HCT116 (cell line): ENCODE measurements around the gene C1QA. TPM values are rescaled to one million over a fixed set of nuclear protein-coding genes. Genes with fewer than 3 reads are reported as not detected.

Experiments used
- ATAC-seq: fragments of 200-7000 bp; cut with Tn5 transposase; 2 replicates; pipeline ENCODE4 v1.9.1; 2020; ENCODE audit warnings: mild to moderate bottlenecking, moderate library complexity
- Bru-seq: library from RNA; stranded (reverse); fragments of 400-500 nt; gene quantifications from one replicate; lab custom pipeline; 2021; lab: Mats Ljungman, UMichigan
- BruChase-seq, 2 experiments: library from RNA; stranded (reverse); fragments of 400-500 nt; gene quantifications; one replicate each; lab custom pipeline; 2021; lab: Mats Ljungman, UMichigan
- BruUV-seq: library from RNA; stranded (reverse); fragments of 400-500 nt; replicated peaks from 2 replicates; lab custom pipeline; 2021; lab: Mats Ljungman, UMichigan
- CTCF ChIA-PET: fragments of 300-600 bp; sonication (Branson Sonifier 250); formaldehyde crosslinking; loops from one replicate; lab custom pipeline; 2021; ENCODE audit warnings: antibody characterized with exemption; lab: Charles Lee
- POLR2A ChIA-PET: fragments of 300-600, 350-600 bp; sonication (Branson Sonifier 250); formaldehyde crosslinking; loops from one replicate; lab custom pipeline; 2021; ENCODE audit warnings: antibody characterized with exemption; lab: Charles Lee
- RAD21 ChIA-PET, 2 experiments: fragments of 300-600 bp; sonication (Branson Sonifier 250); formaldehyde crosslinking; loops; one replicate each; lab custom pipeline; 2023; ENCODE audit warnings: low total read pairs in 2 of 2; ENCODE audit not compliant: uncharacterized antibody in 2 of 2, unreplicated experiment in 2 of 2, low non-redundant PET in 1 of 2; lab: Charles Lee
- DNase-seq: peaks from one replicate; pipeline ENCODE4 v3.0.0-alpha.2; 2010; ENCODE audit warnings: low read depth, low spot score
- H2AFZ ChIP-seq: fragments of 200-600 bp; shearing (Covaris generic), sonication (generic); 2 replicates; pipeline ENCODE4 v1.6.1; 2017; ENCODE audit warnings: low read depth, mixed run types, mixed read lengths, antibody characterized with exemption, low read length; ENCODE audit not compliant: poor library complexity, severe bottlenecking
- H3K27ac ChIP-seq: 2 replicates; pipeline ENCODE4 v1.5.1; 2012; ENCODE audit warnings: low read depth, low read length
- H3K27me3 ChIP-seq: fragments of 200-600 bp; sonication (generic); 2 replicates; pipeline ENCODE4 v1.6.1; 2016; ENCODE audit warnings: mixed run types, low read length, mixed read lengths; ENCODE audit not compliant: insufficient read depth
- H3K36me3 ChIP-seq, 2 experiments: fragments of 200-500 bp in 1 of 2; fragments of 200-600 bp in 1 of 2; sonication (Bioruptor generic) in 1 of 2; sonication (generic) in 1 of 2; 2 replicates each; pipeline versions ENCODE4 v1.5.1 to v1.6.1; 2014 to 2016; ENCODE audit warnings: low read length in 2 of 2, inconsistent platforms in 1 of 2, mixed read lengths in 1 of 2, mixed run types in 1 of 2; ENCODE audit not compliant: insufficient read depth in 2 of 2, control insufficient read depth in 1 of 2
- H3K4me1 ChIP-seq, 2 experiments: fragments of 200-600 bp in 1 of 2; sonication (generic) in 1 of 2; 2 replicates each; pipeline versions ENCODE4 v1.5.1 to v1.6.1; 2012 to 2017; ENCODE audit warnings: low read length in 2 of 2, inconsistent platforms in 1 of 2, mild to moderate bottlenecking in 1 of 2, mixed read lengths in 1 of 2, mixed run types in 1 of 2, moderate library complexity in 1 of 2; ENCODE audit not compliant: insufficient read depth in 2 of 2, control insufficient read depth in 1 of 2
- H3K4me2 ChIP-seq: fragments of 200-600 bp; sonication (generic); 2 replicates; pipeline ENCODE4 v1.6.1; 2017; ENCODE audit warnings: mixed run types, low read length, mixed read lengths
- H3K4me3 ChIP-seq, 2 experiments: fragments of 200-600 bp in 1 of 2; sonication (generic) in 1 of 2; replicated peaks in 1 of 2; 2 replicates each; pipeline ENCODE4 v1.5.1; 2011 to 2016; ENCODE audit warnings: low read length in 2 of 2, control low read depth in 1 of 2, low read depth in 1 of 2, mild to moderate bottlenecking in 1 of 2, mixed read lengths in 1 of 2, mixed run types in 1 of 2
- H3K79me2 ChIP-seq: fragments of 200-600 bp; sonication (generic); 2 replicates; pipeline ENCODE4 v1.6.1; 2017; ENCODE audit warnings: mild to moderate bottlenecking, mixed run types, low read length, moderate library complexity, mixed read lengths; ENCODE audit not compliant: insufficient read depth
- H3K9ac ChIP-seq: fragments of 200-600 bp; sonication (generic); 2 replicates; pipeline ENCODE4 v1.6.1; 2016; ENCODE audit warnings: low read length, mixed read lengths
- H3K9me2 ChIP-seq: fragments of 200-600 bp; sonication (generic), shearing (Covaris generic); 2 replicates; pipeline ENCODE4 v1.6.1; 2017; ENCODE audit warnings: mixed run types, mild to moderate bottlenecking, moderate library complexity; ENCODE audit not compliant: insufficient read depth
- H3K9me3 ChIP-seq, 2 experiments: fragments of 200-500 bp in 1 of 2; fragments of 200-600 bp in 1 of 2; sonication (Bioruptor generic) in 1 of 2; sonication (generic) in 1 of 2; 2 replicates each; pipeline ENCODE4 v1.6.1; 2014 to 2017; ENCODE audit warnings: low read length in 2 of 2, mixed read lengths in 2 of 2, inconsistent platforms in 1 of 2, low read depth in 1 of 2, mild to moderate bottlenecking in 1 of 2, mixed run types in 1 of 2, moderate library complexity in 1 of 2; ENCODE audit not compliant: control insufficient read depth in 1 of 2, insufficient read depth in 1 of 2
- H4K20me1 ChIP-seq: fragments of 200-600 bp; sonication (generic), shearing (Covaris generic); 2 replicates; pipeline ENCODE4 v1.6.1; 2017; ENCODE audit warnings: mixed run types, mild to moderate bottlenecking, moderate library complexity; ENCODE audit not compliant: insufficient read depth
- CBX3 ChIP-seq: IDR thresholded peaks from 2 replicates; pipeline ENCODE4 v1.6.1; 2012; ENCODE audit warnings: low read depth
- JUND ChIP-seq: IDR thresholded peaks from 2 replicates; pipeline ENCODE4 v1.6.1; 2012
- POLR2AphosphoS5 ChIP-seq: IDR thresholded peaks from 2 replicates; pipeline ENCODE4 v1.6.1; 2011; ENCODE audit warnings: mild to moderate bottlenecking, low read depth, low read length, moderate library complexity
- SIN3A ChIP-seq: IDR thresholded peaks from 2 replicates; pipeline ENCODE4 v1.6.1; 2012; ENCODE audit warnings: low read depth
- SRF ChIP-seq: IDR thresholded peaks from 2 replicates; pipeline ENCODE4 v1.6.1; 2012; ENCODE audit warnings: low read depth
- intact Hi-C: fragments of 100-400 bp; cut with micrococcal nuclease; formaldehyde crosslinking; loops from 2 replicates; pipeline ENCODE4 v1.10.0; 2022
- long read RNA-seq: library from polyadenylated mRNA; unstranded; transcript quantifications from one replicate; pipeline ENCODE4 v2.0.0, GENCODE V29; 2021; ENCODE audit not compliant: unreplicated experiment
- polyA plus RNA-seq: library from polyadenylated mRNA; unstranded; fragments of >200 nt; gene quantifications from 2 replicates; pipeline ENCODE4 v1.2.1, GENCODE V29; 2012; ENCODE audit warnings: missing spikeins
- total RNA-seq: library from RNA; stranded (reverse); gene quantifications from one replicate; pipeline ENCODE4 v1.2.1, GENCODE V29; 2021; ENCODE audit not compliant: unreplicated experiment
- TF ChIP-seq, protein P1 (sequence below), 3 experiments: fragments of 200-600 bp in 1 of 3; sonication (generic) in 1 of 3; IDR thresholded peaks in 2 of 3; conservative IDR thresholded peaks in 1 of 3; 2 replicates each; pipeline ENCODE4 v1.5.1; 2012 to 2017; ENCODE audit warnings: low read depth in 2 of 3, low read length in 2 of 3, antibody characterized with exemption in 1 of 3, borderline replicate concordance in 1 of 3, control low read depth in 1 of 3, mild to moderate bottlenecking in 1 of 3, mixed read lengths in 1 of 3, mixed run types in 1 of 3, moderate library complexity in 1 of 3; ENCODE audit not compliant: insufficient read depth in 1 of 3
- TF ChIP-seq, protein P2 (sequence below): IDR thresholded peaks from 2 replicates; pipeline ENCODE4 v1.6.1; 2012
- TF ChIP-seq, protein P3 (sequence below): IDR thresholded peaks from 2 replicates; pipeline ENCODE4 v1.6.1; 2011; ENCODE audit warnings: mild to moderate bottlenecking, low read length, moderate library complexity; ENCODE audit not compliant: insufficient replicate concordance; ENCODE audit errors: extremely low read depth

Gene C1QA, protein sequence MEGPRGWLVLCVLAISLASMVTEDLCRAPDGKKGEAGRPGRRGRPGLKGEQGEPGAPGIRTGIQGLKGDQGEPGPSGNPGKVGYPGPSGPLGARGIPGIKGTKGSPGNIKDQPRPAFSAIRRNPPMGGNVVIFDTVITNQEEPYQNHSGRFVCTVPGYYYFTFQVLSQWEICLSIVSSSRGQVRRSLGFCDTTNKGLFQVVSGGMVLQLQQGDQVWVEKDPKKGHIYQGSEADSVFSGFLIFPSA
- total RNA-seq (0.91 TPM), Bru-seq, nascent RNA (not detected), BruChase-seq, experiment 1, labeled RNA remaining after a 6-hour chase (not detected), BruChase-seq, experiment 2, labeled RNA remaining after a 2-hour chase (not detected)
- not detected in 2 replicates for polyA plus RNA-seq
- long read RNA-seq = 0 reads

DNA sequence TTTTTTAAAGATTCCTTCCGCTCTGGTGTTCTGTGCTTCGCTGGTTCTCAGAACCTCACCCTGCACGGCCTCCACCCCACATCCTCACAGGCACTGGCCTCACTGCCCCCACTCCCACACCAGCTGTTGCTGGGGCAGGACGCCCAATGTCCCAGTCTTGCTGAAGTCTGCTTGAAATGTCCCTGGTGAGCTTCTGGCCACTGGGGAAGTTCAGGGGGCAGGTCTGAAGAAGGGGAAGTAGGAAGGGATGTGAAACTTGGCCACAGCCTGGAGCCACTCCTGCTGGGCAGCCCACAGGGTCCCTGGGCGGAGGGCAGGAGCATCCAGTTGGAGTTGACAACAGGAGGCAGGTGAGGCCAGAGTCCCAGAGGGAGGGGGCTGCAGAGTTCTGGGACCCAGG is at the start of gene C1QA:
Gene C1QA (plus strand): TSS at position 276 of the 400 bp plus-strand sequence. CDS start 989 bp downstream, outside the sequence.
- Histone ChIP-seq H3K9me3 (no peaks in the 10 kb centered on the region), H3K36me3 (no peaks in the 10 kb centered on the region), H3K9me2 (no peaks in the 10 kb centered on the region), H2AFZ (no peak within 1 kb of the TSS), H3K9ac (no peak within 1 kb of the TSS), H3K79me2 (no peaks in the 10 kb centered on the region), H3K27me3 (peaks cover 10% of the 10 kb centered on the region; the same call in 1 of the 2 replicates), H3K27ac (no peak within 1 kb of the TSS), H3K4me1 (no peaks in the 10 kb centered on the region), H3K4me2 (no peak within 1 kb of the TSS), H4K20me1 (no peaks in the 10 kb centered on the region), H3K4me3 (no peak within 1 kb of the TSS)
- CTCF ChIA-PET = interaction anchor here (1.4 kb wide), 1 partner anchor 216 kb away, joined by 3 read pairs; no protein-coding TSS in a partner anchor
- POLR2A ChIA-PET = no interaction called here
- no TSS peak for BruUV-seq
- intact Hi-C loops = no loop called here
- ATAC-seq (no peak), DNase-seq (no peak)
- RAD21 ChIA-PET = no interaction called here
- TF ChIP-seq CBX3 = no peak
- no peak for TF ChIP-seq SRF
- TF ChIP-seq SIN3A = no peak
- TF ChIP-seq JUND = no peak
- TF ChIP-seq POLR2AphosphoS5 = no peak
- TF ChIP-seq, protein P1, sequence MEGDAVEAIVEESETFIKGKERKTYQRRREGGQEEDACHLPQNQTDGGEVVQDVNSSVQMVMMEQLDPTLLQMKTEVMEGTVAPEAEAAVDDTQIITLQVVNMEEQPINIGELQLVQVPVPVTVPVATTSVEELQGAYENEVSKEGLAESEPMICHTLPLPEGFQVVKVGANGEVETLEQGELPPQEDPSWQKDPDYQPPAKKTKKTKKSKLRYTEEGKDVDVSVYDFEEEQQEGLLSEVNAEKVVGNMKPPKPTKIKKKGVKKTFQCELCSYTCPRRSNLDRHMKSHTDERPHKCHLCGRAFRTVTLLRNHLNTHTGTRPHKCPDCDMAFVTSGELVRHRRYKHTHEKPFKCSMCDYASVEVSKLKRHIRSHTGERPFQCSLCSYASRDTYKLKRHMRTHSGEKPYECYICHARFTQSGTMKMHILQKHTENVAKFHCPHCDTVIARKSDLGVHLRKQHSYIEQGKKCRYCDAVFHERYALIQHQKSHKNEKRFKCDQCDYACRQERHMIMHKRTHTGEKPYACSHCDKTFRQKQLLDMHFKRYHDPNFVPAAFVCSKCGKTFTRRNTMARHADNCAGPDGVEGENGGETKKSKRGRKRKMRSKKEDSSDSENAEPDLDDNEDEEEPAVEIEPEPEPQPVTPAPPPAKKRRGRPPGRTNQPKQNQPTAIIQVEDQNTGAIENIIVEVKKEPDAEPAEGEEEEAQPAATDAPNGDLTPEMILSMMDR (IDR thresholded peaks at IDR 0.05 in 2 of 3, conservative IDR thresholded peaks at IDR 0.05 in 1 of 3; ENCODE audit: borderline replicate concordance in 1 of 3, insufficient read depth in 1 of 3, low read depth in 2 of 3, low read length in 2 of 3) = no peak
- TF ChIP-seq, protein P2, sequence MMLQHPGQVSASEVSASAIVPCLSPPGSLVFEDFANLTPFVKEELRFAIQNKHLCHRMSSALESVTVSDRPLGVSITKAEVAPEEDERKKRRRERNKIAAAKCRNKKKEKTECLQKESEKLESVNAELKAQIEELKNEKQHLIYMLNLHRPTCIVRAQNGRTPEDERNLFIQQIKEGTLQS = no peak
- TF ChIP-seq, protein P3, sequence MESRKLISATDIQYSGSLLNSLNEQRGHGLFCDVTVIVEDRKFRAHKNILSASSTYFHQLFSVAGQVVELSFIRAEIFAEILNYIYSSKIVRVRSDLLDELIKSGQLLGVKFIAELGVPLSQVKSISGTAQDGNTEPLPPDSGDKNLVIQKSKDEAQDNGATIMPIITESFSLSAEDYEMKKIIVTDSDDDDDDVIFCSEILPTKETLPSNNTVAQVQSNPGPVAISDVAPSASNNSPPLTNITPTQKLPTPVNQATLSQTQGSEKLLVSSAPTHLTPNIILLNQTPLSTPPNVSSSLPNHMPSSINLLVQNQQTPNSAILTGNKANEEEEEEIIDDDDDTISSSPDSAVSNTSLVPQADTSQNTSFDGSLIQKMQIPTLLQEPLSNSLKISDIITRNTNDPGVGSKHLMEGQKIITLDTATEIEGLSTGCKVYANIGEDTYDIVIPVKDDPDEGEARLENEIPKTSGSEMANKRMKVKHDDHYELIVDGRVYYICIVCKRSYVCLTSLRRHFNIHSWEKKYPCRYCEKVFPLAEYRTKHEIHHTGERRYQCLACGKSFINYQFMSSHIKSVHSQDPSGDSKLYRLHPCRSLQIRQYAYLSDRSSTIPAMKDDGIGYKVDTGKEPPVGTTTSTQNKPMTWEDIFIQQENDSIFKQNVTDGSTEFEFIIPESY = no peak
